Endothelial cell of umbilical vein (primary cell): ENCODE data around the gene IBA57.

ENCODE experiments used
- CTCF ChIP-seq, 2 donors: IDR thresholded peaks; 1 replicate in 1 of 2; 2 replicates in 1 of 2; pipeline ENCODE4 v1.5.1; 2011; ENCODE audit warnings: low read length in 2 of 2, mild to moderate bottlenecking in 2 of 2, moderate library complexity in 2 of 2, control low read depth in 1 of 2, inconsistent platforms in 1 of 2, low read depth in 1 of 2; ENCODE audit not compliant: insufficient read depth in 1 of 2; ENCODE audit errors: extremely low read depth in 1 of 2
- EZH2 ChIP-seq: IDR thresholded peaks from 2 replicates; pipeline ENCODE4 v1.6.1; 2012; ENCODE audit warnings: borderline replicate concordance, low read depth, mild to moderate bottlenecking, moderate library complexity, low read length, inconsistent platforms; ENCODE audit not compliant: severe bottlenecking

DNA sequence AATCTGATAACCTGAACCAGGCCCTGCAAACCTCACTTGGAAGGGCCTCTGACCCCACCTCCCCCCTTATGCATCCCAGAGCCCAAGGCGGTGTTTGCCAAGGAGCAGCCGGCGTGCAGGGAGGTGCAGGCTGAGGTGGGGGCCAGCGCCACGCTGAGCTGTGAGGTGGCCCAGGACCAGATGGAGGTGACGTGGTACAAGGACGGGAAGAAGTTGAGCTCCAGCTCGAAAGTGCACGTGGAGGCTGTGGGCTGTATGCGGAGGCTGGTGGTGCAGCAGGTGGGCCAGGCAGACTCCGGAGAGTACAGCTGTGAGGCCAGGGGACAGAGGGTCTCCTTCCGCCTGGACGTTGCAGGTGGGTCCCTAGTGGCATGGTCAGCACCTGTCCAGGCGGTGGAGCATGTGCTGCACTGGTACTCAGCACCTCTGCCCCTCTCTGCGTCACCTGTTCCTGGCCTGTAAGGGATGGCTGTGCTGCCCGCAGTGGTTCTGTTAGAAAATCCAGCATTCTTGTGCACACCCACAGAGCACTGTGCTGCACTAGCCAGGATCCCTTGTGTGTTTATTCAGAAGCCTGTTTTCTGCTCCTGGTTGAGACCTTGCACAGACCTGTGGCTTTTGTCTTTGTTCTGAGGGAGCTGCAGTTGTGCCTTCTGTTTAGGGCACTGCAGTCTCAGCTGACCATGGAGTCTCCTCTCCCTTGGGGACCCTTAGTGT, 53.8 kb downstream of the IBA57 start:
- TF ChIP-seq CTCF (IDR thresholded peaks at IDR 0.05; ENCODE audit: extremely low read depth in 1 of 2, insufficient read depth in 1 of 2, low read depth in 1 of 2, low read length in 2 of 2) = no peak
- TF ChIP-seq EZH2 = no peak
